Stimulated activated CD4-positive, alpha-beta T cell treated with anti-CD3 and anti-CD28 coated beads, Interleukin-15, amount 100 ng/mL, for 48 hours (primary cell): ENCODE results near the gene PEX26.
"Not testable (repeated sequence)": the region's sequence is repeated elsewhere in the genome, so short reads cannot be mapped to it uniquely, and the experiment has no call there.

Experiments used
- DNase-seq, 2 donors: peaks; one replicate each; pipeline ENCODE4 v3.0.0-alpha.2; 2020; ENCODE audit warnings: low read depth in 2 of 2

PEX26 gene

GRCh38 chr22:18056807-18057474 is 20.8 kb upstream of the PEX26 start:
- DNase-seq = no peak

- DNase-seq = no peak
Measured at GRCh38 chr22:18057568-18058209, 20.1 kb upstream of the PEX26 start.

- DNase-seq = no peak
Measured at GRCh38 chr22:18058371-18059093, 19.3 kb upstream of the PEX26 start.

GRCh38 chr22:18059094-18059417 is 18.7 kb upstream of the PEX26 start:
- DNase-seq = no peak

GRCh38 chr22:18059473-18059872 is 18.3 kb upstream of the PEX26 start:
- DNase-seq = no peak

GRCh38 chr22:18059991-18060390 is 17.8 kb upstream of the PEX26 start:
- DNase-seq = no peak

- no peak for DNase-seq
Measured at GRCh38 chr22:18060646-18061620, 16.9 kb upstream of the PEX26 start.

GRCh38 chr22:18062421-18062820 is 15.4 kb upstream of the PEX26 start:
- DNase-seq = no peak

GRCh38 chr22:18063306-18063705 is 14.5 kb upstream of the PEX26 start:
- no peak for DNase-seq

GRCh38 chr22:18063715-18064114 is 14.1 kb upstream of the PEX26 start:
- DNase-seq = not testable (repeated sequence)

- no peak for DNase-seq
Measured at GRCh38 chr22:18064636-18065035, 13.2 kb upstream of the PEX26 start.

- DNase-seq = no peak
Measured at GRCh38 chr22:18065256-18065655, 12.5 kb upstream of the PEX26 start.

GRCh38 chr22:18066181-18066859 is 11.5 kb upstream of the PEX26 start:
- no peak for DNase-seq

GRCh38 chr22:18067121-18067520 is 10.7 kb upstream of the PEX26 start:
- DNase-seq = no peak

- DNase-seq = no peak
Measured at GRCh38 chr22:18067548-18068341, 10.0 kb upstream of the PEX26 start.

- DNase-seq = no peak
Measured at GRCh38 chr22:18068381-18068988, 9.3 kb upstream of the PEX26 start.

GRCh38 chr22:18069041-18069440 is 8.7 kb upstream of the PEX26 start:
- no peak for DNase-seq

- DNase-seq = no peak
Measured at GRCh38 chr22:18070041-18070440, 7.7 kb upstream of the PEX26 start.

GRCh38 chr22:18070556-18071306 is 7.1 kb upstream of the PEX26 start:
- no peak for DNase-seq
